ENCODE results near the gene LMO1.

LMO1 gene

GRCh38 chr11:8229299-8230177 is 34.1 kb downstream of the LMO1 start:
- no peak for DNase-seq (ENCODE audit: low read depth in 2 of 2, low spot score in 1 of 2)

GRCh38 chr11:8228231-8228630 is 35.4 kb downstream of the LMO1 start:
- no peak for DNase-seq (ENCODE audit: low read depth in 2 of 2, low spot score in 1 of 2)

GRCh38 chr11:8227156-8228152 is 36.2 kb downstream of the LMO1 start:
- DNase-seq (ENCODE audit: low read depth in 2 of 2, low spot score in 1 of 2), result no peak

GRCh38 chr11:8225589-8226036 is 38.1 kb downstream of the LMO1 start:
- DNase-seq (ENCODE audit: low read depth in 2 of 2, low spot score in 1 of 2), result peak; percentile 13 to 62

GRCh38 chr11:8224711-8225110 is 39.0 kb downstream of the LMO1 start:
- DNase-seq (ENCODE audit: low read depth in 2 of 2, low spot score in 1 of 2), result no peak

- DNase-seq (ENCODE audit: low read depth in 2 of 2, low spot score in 1 of 2), result no peak
Measured at GRCh38 chr11:8224161-8224591, 39.5 kb downstream of the LMO1 start.

- DNase-seq (ENCODE audit: low read depth in 2 of 2, low spot score in 1 of 2), result no peak
Measured at GRCh38 chr11:8223513-8223900, 40.2 kb downstream of the LMO1 start.

GRCh38 chr11:8222820-8223512 is 40.7 kb downstream of the LMO1 start:
- DNase-seq (ENCODE audit: low read depth in 2 of 2, low spot score in 1 of 2), result no peak

- no peak for DNase-seq (ENCODE audit: low read depth in 2 of 2, low spot score in 1 of 2)
Measured at GRCh38 chr11:8221917-8222495, 41.7 kb downstream of the LMO1 start.

GRCh38 chr11:8221046-8221723 is 42.5 kb downstream of the LMO1 start:
- DNase-seq (ENCODE audit: low read depth in 2 of 2, low spot score in 1 of 2), result no peak

GRCh38 chr11:8220261-8221045 is 43.2 kb downstream of the LMO1 start:
- DNase-seq (ENCODE audit: low read depth in 2 of 2, low spot score in 1 of 2), result no peak

- no peak for DNase-seq (ENCODE audit: low read depth in 2 of 2, low spot score in 1 of 2)
Measured at GRCh38 chr11:8219257-8220021, 44.2 kb downstream of the LMO1 start.

GRCh38 chr11:8218840-8219239 is 44.8 kb downstream of the LMO1 start:
- no peak for DNase-seq (ENCODE audit: low read depth in 2 of 2, low spot score in 1 of 2)

- DNase-seq (ENCODE audit: low read depth in 2 of 2, low spot score in 1 of 2), result no peak
Measured at GRCh38 chr11:8218409-8218808, 45.3 kb downstream of the LMO1 start.

GRCh38 chr11:8217926-8218325 is 45.8 kb downstream of the LMO1 start:
- DNase-seq (ENCODE audit: low read depth in 2 of 2, low spot score in 1 of 2), result no peak

GRCh38 chr11:8217136-8217535 is 46.5 kb downstream of the LMO1 start:
- DNase-seq (ENCODE audit: low read depth in 2 of 2, low spot score in 1 of 2), result no peak

GRCh38 chr11:8213376-8213775 is 50.3 kb downstream of the LMO1 start:
- DNase-seq (ENCODE audit: low read depth in 2 of 2, low spot score in 1 of 2), result no peak

GRCh38 chr11:8209208-8209807 is 54.4 kb downstream of the LMO1 start:
- no peak for DNase-seq (ENCODE audit: low read depth in 2 of 2, low spot score in 1 of 2)

Data from stimulated activated CD8-positive, alpha-beta memory T cell treated with anti-CD3 and anti-CD28 coated beads, Interleukin-4, amount 100 ng/mL, for 4 hours (primary cell).